Astrocyte of the cerebellum (primary cell): ENCODE data around the gene DIP2A.

ENCODE experiments used
- DNase-seq: peaks from one replicate; pipeline ENCODE4 v3.0.0-alpha.2; 2011; ENCODE audit warnings: low read depth
- H3K4me3 ChIP-seq: 2 replicates; pipeline ENCODE4 v1.5.1; 2011; ENCODE audit warnings: mild to moderate bottlenecking, low read depth, low read length, moderate library complexity
- CTCF ChIP-seq: IDR thresholded peaks from 2 replicates; pipeline ENCODE4 v1.5.1; 2012; ENCODE audit warnings: low read length, low read depth, moderate library complexity, mild to moderate bottlenecking; ENCODE audit errors: missing control alignments
- in situ Hi-C: cut with HindIII; loops from 2 replicates; pipeline ENCODE4 v1.10.0; 2017; ENCODE audit warnings: low sequenced_read_pairs

DIP2A gene

GRCh38 chr21:46425041-46425440 is 33.6 kb upstream of the DIP2A start:
- TF ChIP-seq CTCF = no peak
- DNase-seq = no peak
- no peak overlapping the region for H3K4me3 ChIP-seq

GRCh38 chr21:46425571-46425970 is 33.1 kb upstream of the DIP2A start:
- TF ChIP-seq CTCF = no peak
- no peak overlapping the region for H3K4me3 ChIP-seq
- in situ Hi-C loops = loop anchor here (5.0 kb wide), 1 partner anchor 33 kb away; no protein-coding TSS in a partner anchor
- no peak for DNase-seq

More at GRCh38 chr21:46425041-46425440, 33.6 kb upstream of the DIP2A start:
- in situ Hi-C loops = loop anchor here (5.0 kb wide), 1 partner anchor 33 kb away; no protein-coding TSS in a partner anchor

GRCh38 chr21:46426313-46427046 is 32.2 kb upstream of the DIP2A start:
- no peak for TF ChIP-seq CTCF
- no peak overlapping the region for H3K4me3 ChIP-seq
- in situ Hi-C loops = loop anchor here (5.0 kb wide), 1 partner anchor 34 kb away; no protein-coding TSS in a partner anchor
- DNase-seq = no peak

GRCh38 chr21:46427516-46427915 is 31.2 kb upstream of the DIP2A start:
- in situ Hi-C loops = loop anchor here (5.0 kb wide), 1 partner anchor 35 kb away; no protein-coding TSS in a partner anchor
- TF ChIP-seq CTCF = no peak
- H3K4me3 ChIP-seq = no peak overlapping the region
- no peak for DNase-seq

- no peak overlapping the region for H3K4me3 ChIP-seq
- TF ChIP-seq CTCF = no peak
- in situ Hi-C loops = loop anchor here (5.0 kb wide), 1 partner anchor 36 kb away; no protein-coding TSS in a partner anchor
- no peak for DNase-seq
Observed at GRCh38 chr21:46428286-46428685, 30.4 kb upstream of the DIP2A start.

- TF ChIP-seq CTCF = no peak
- H3K4me3 ChIP-seq = no peak overlapping the region
- no peak for DNase-seq
- in situ Hi-C loops = loop anchor here (5.0 kb wide), 1 partner anchor 37 kb away; no protein-coding TSS in a partner anchor
Observed at GRCh38 chr21:46428987-46429710, 29.5 kb upstream of the DIP2A start.
